ENCODE results near the gene BACH2. TPM values are rescaled to one million over a fixed set of nuclear protein-coding genes. Genes with fewer than 3 reads are reported as not detected.

Gene BACH2
- total and polyA plus RNA-seq, 2 of the 8 experiments (the other 6 are each of a cell fraction or from before 2014, with no cell fraction given) = 1.9 to 5.9 TPM

GRCh38 chr6:90021711-90022110 lies 274.9 kb downstream of the BACH2 start:
- no peak overlapping the region for H4K8ac ChIP-seq (ENCODE audit: extremely low read depth, insufficient read depth, low read length)
- no peak overlapping the region for H2BK5ac ChIP-seq (ENCODE audit: low read depth, low read length)
- H2BK12ac ChIP-seq (ENCODE audit: low read depth, low read length) = no peak overlapping the region
- no peaks in the 10 kb centered on the region for H3K4me1 ChIP-seq (replicated peaks in 1 of 4; ENCODE audit: control insufficient read depth in 3 of 4, insufficient read depth in 4 of 4, low read length in 3 of 4)
- H3K23ac ChIP-seq (ENCODE audit: insufficient read length) = no peak overlapping the region
- H3K27me3 ChIP-seq (replicated peaks in 1 of 4; ENCODE audit: control insufficient read depth in 3 of 4, extremely low read depth in 1 of 4, insufficient read depth in 3 of 4, low read length in 3 of 4) = no peaks in the 10 kb centered on the region
- no peak overlapping the region for H2AFZ ChIP-seq (ENCODE audit: low read length)
- H3K14ac ChIP-seq (ENCODE audit: insufficient read length) = no peak overlapping the region
- POLR2A ChIA-PET (ENCODE audit: partially characterized antibody) = no interaction called here
- CTCF ChIA-PET (ENCODE audit: partially characterized antibody) = no interaction called here
- H3K4ac ChIP-seq (replicated peaks; ENCODE audit: insufficient read length, low read depth, low read length) = no peak overlapping the region
- H3K56ac ChIP-seq (replicated peaks; ENCODE audit: insufficient read length, low read depth, low read length) = no peak overlapping the region
- H2BK20ac ChIP-seq (ENCODE audit: low read length) = no peak overlapping the region
- FAIRE-seq (no peak), DNase-seq (ENCODE audit: low read depth in 1 of 2, low spot score in 2 of 2) (no peak)
- no peak overlapping the region for H2BK15ac ChIP-seq (ENCODE audit: low read length)
- no peaks in the 10 kb centered on the region for H3K9me3 ChIP-seq (ENCODE audit: insufficient read depth in 2 of 2, low read depth in 1 of 2, low read length in 1 of 2)
- H3K36me3 ChIP-seq (ENCODE audit: control insufficient read depth in 2 of 4, insufficient read depth in 4 of 4, low read length in 3 of 4) = no peaks in the 10 kb centered on the region
- H2BK120ac ChIP-seq (replicated peaks; ENCODE audit: low read depth, low read length) = no peak overlapping the region
- H3K27ac ChIP-seq (ENCODE audit: low read depth, low read length) = no peak overlapping the region
- H3K4me2 ChIP-seq (ENCODE audit: insufficient read depth in 1 of 2, low read depth in 2 of 2, low read length in 2 of 2) = no peak overlapping the region
- no peaks in the 10 kb centered on the region for H3K79me1 ChIP-seq (ENCODE audit: low read depth, low read length)
- H3K23me2 ChIP-seq (ENCODE audit: low read depth, low read length) = no peaks in the 10 kb centered on the region
- no peak overlapping the region for H3K9ac ChIP-seq (replicated peaks in 1 of 4; ENCODE audit: extremely low read depth in 1 of 4, low read depth in 3 of 4, low read length in 3 of 4)
- H4K20me1 ChIP-seq (replicated peaks in 1 of 2; ENCODE audit: control insufficient read depth in 1 of 2, insufficient read depth in 2 of 2, low read length in 2 of 2) = no peaks in the 10 kb centered on the region
- WGBS, 2 experiments (ENCODE audit: extremely low coverage in 1 of 2, insufficient coverage in 1 of 2, insufficient read length in 1 of 2, insufficient replicate concordance in 2 of 2, low coverage in 1 of 2, low lambda C conversion rate in 2 of 2, missing lambda C conversion rate in 1 of 2) = 72% methylated on average over 2 of the region's 2 CpGs; no CpG with 5 or more reads in 1 of the 2 experiments
- H4K91ac ChIP-seq (replicated peaks; ENCODE audit: insufficient read length, low read length) = no peak overlapping the region
- no peaks in the 10 kb centered on the region for H3K79me2 ChIP-seq (ENCODE audit: control insufficient read depth in 1 of 2, insufficient read depth in 2 of 2, low read length in 2 of 2)
- no peak overlapping the region for H4K5ac ChIP-seq (ENCODE audit: insufficient read length, low read depth, low read length)
- H3K4me3 ChIP-seq (ENCODE audit: extremely low read depth in 1 of 4, insufficient read depth in 2 of 4, low read depth in 3 of 4, low read length in 4 of 4) = no peak overlapping the region
- H3K18ac ChIP-seq (ENCODE audit: extremely low read depth, low read length) = no peak overlapping the region
- no peak overlapping the region for H2AK5ac ChIP-seq (ENCODE audit: low read depth, low read length)
- TF ChIP-seq SUZ12 (IDR thresholded peaks at IDR 0.05; ENCODE audit: low read length) (no peak), POU5F1 (IDR thresholded peaks at IDR 0.05; ENCODE audit: low read depth, low read length) (no peak), POLR2AphosphoS5 (IDR thresholded peaks at IDR 0.05; ENCODE audit: low read depth, low read length) (no peak), ATF3 (IDR thresholded peaks at IDR 0.05; ENCODE audit: insufficient read depth, low read depth, low read length) (no peak), SIRT6 (IDR thresholded peaks at IDR 0.05; ENCODE audit: low read length) (no peak), TEAD4 (IDR thresholded peaks at IDR 0.05; ENCODE audit: low read depth, low read length) (no peak), CBX5 (IDR thresholded peaks at IDR 0.05; ENCODE audit: low read depth, low read length) (no peak), HDAC2 (IDR thresholded peaks at IDR 0.05; ENCODE audit: borderline replicate concordance in 1 of 2, low read depth in 2 of 2, low read length in 2 of 2) (no peak), YY1 (IDR thresholded peaks at IDR 0.05; ENCODE audit: low read depth, low read length) (no peak), NRF1 (IDR thresholded peaks at IDR 0.05; ENCODE audit: low read depth, low read length) (no peak), MAFK (IDR thresholded peaks at IDR 0.05; ENCODE audit: low read depth, low read length) (no peak), BRCA1 (IDR thresholded peaks at IDR 0.05; ENCODE audit: low read depth, low read length) (no peak)
- TF ChIP-seq, protein P1, sequence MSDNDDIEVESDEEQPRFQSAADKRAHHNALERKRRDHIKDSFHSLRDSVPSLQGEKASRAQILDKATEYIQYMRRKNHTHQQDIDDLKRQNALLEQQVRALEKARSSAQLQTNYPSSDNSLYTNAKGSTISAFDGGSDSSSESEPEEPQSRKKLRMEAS (IDR thresholded peaks at IDR 0.05) = no peak
- TF ChIP-seq, protein P2, sequence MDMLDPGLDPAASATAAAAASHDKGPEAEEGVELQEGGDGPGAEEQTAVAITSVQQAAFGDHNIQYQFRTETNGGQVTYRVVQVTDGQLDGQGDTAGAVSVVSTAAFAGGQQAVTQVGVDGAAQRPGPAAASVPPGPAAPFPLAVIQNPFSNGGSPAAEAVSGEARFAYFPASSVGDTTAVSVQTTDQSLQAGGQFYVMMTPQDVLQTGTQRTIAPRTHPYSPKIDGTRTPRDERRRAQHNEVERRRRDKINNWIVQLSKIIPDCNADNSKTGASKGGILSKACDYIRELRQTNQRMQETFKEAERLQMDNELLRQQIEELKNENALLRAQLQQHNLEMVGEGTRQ (IDR thresholded peaks at IDR 0.05; ENCODE audit: low read length) = no peak
